ENCODE data around the gene CCDC7.

DNA sequence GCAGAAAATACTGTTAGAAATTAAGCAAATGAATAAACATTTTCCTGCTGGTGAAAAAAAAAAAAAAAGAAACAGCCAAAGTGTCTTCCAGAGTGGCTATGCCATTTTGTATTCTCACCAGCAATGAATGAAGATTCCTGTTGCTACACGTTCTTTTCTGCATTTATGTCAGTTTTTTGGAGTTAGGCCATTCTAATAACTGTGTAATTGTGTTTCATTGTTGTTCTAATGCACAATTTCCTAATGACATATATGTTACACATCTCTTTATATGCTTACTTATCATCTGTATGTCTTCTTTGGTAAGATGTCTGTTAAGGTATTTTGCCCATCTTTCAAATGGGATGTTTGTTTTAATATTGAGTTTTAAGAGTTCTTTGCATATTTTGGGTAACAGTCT lies 298.4 kb downstream of the CCDC7 start:
- TF ChIP-seq, protein P1, sequence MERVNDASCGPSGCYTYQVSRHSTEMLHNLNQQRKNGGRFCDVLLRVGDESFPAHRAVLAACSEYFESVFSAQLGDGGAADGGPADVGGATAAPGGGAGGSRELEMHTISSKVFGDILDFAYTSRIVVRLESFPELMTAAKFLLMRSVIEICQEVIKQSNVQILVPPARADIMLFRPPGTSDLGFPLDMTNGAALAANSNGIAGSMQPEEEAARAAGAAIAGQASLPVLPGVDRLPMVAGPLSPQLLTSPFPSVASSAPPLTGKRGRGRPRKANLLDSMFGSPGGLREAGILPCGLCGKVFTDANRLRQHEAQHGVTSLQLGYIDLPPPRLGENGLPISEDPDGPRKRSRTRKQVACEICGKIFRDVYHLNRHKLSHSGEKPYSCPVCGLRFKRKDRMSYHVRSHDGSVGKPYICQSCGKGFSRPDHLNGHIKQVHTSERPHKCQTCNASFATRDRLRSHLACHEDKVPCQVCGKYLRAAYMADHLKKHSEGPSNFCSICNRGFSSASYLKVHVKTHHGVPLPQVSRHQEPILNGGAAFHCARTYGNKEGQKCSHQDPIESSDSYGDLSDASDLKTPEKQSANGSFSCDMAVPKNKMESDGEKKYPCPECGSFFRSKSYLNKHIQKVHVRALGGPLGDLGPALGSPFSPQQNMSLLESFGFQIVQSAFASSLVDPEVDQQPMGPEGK (CRISPR knock-in tag; IDR thresholded peaks at IDR 0.05; ENCODE audit: borderline replicate concordance), result no peak
- no peak for TF ChIP-seq GLIS3 (CRISPR knock-in tag; IDR thresholded peaks at IDR 0.05)
- TF ChIP-seq, protein P2, sequence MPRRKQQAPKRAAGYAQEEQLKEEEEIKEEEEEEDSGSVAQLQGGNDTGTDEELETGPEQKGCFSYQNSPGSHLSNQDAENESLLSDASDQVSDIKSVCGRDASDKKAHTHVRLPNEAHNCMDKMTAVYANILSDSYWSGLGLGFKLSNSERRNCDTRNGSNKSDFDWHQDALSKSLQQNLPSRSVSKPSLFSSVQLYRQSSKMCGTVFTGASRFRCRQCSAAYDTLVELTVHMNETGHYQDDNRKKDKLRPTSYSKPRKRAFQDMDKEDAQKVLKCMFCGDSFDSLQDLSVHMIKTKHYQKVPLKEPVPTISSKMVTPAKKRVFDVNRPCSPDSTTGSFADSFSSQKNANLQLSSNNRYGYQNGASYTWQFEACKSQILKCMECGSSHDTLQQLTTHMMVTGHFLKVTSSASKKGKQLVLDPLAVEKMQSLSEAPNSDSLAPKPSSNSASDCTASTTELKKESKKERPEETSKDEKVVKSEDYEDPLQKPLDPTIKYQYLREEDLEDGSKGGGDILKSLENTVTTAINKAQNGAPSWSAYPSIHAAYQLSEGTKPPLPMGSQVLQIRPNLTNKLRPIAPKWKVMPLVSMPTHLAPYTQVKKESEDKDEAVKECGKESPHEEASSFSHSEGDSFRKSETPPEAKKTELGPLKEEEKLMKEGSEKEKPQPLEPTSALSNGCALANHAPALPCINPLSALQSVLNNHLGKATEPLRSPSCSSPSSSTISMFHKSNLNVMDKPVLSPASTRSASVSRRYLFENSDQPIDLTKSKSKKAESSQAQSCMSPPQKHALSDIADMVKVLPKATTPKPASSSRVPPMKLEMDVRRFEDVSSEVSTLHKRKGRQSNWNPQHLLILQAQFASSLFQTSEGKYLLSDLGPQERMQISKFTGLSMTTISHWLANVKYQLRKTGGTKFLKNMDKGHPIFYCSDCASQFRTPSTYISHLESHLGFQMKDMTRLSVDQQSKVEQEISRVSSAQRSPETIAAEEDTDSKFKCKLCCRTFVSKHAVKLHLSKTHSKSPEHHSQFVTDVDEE (CRISPR knock-in tag; IDR thresholded peaks at IDR 0.05), result no peak
- TF ChIP-seq SNAI2 (CRISPR knock-in tag; IDR thresholded peaks at IDR 0.05), result no peak
- TF ChIP-seq ZC3H10 (CRISPR knock-in tag; IDR thresholded peaks at IDR 0.05), result no peak
- TF ChIP-seq ARNTL (CRISPR knock-in tag; IDR thresholded peaks at IDR 0.05; ENCODE audit: borderline replicate concordance, low read depth), result no peak
- TF ChIP-seq TCF4 (CRISPR knock-in tag; IDR thresholded peaks at IDR 0.05; ENCODE audit: borderline replicate concordance), result no peak
